DMS79 treated with DMSO at 0.1 percent for 48 hours (cell line): ENCODE measurements around the gene LRRC47.

Source experiments
- DNase-seq: peaks from one replicate; lab custom pipeline; 2025; lab: John Stamatoyannopoulos, UW

The LRRC47 gene

DNA sequence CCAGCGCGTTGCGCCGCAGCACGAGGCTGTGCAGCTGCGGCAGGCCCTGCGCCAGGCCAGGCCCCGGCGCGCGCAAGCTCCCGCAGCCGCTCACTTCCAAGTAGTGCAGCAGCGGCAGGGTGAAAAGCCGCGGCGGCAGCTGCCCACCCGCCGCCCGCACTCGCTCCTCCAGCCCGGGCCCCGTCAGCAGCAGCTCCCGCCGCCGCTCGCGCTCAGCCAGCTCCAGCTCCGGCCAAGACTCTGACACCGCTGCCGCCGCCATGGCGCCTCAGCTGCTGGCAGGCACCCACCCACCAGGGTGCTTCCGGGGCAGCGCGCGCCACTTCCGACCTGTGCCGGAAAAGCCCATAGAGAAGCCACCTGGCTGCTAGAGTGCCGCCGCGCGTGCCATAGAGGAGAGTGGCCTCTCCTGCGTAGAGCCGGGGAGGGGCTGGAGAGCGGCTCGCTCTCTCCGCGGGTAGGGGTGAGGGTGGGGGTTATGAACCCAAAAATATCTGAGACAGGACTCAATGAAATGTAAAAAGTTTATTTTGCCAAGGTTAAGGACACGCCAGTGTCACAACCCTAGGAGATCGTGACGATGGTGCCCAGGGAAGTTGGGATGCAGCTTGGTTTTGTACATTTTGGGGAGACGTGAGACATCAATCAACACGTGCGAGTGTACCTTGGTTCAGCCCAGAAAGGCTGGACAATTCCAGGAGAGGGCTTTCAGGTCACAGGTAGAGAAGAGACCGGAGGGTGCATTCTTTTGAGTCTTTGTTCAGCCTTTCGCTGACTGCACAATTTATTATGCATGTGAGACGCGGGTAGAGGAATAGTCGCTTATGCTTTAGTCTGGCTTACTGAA is at the start of gene LRRC47:
Gene LRRC47 (minus strand): TSS at position 284 of the 847 bp plus-strand sequence. CDS start 22 bp downstream, at position 262.
- DNase-seq: peak; percentile 92

GRCh38 chr1:3842912-3843311 is 46.6 kb upstream of the LRRC47 start:
- no peak for DNase-seq

- no peak for DNase-seq
These were observed 45.2 kb upstream of the LRRC47 start for GRCh38 chr1:3841491-3841890.

GRCh38 chr1:3838788-3839187 is 42.5 kb upstream of the LRRC47 start:
- no peak for DNase-seq

- DNase-seq: no peak
These were observed 41.4 kb upstream of the LRRC47 start for GRCh38 chr1:3837685-3838084.

DNA sequence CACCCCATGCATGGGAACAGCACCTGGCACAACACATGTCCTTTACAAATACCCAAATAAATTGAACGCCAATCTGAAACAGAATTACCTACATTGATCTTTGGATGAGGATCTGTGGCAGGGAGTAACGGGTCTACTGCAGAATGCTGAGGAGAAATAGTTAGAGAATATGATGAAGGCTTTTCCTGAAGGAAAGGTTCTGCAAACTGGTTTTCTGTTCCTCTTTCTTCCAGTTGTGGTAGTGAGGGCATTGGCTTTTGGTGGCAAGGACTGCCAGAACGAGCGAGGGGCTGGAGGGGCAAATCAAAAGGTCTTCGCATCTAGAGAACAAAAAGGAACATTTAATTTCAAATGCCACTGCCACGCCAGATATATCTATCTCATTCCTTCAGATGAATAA is 40.9 kb upstream of the LRRC47 start:
- DNase-seq: no peak

GRCh38 chr1:3836421-3836820 is 40.1 kb upstream of the LRRC47 start:
- DNase-seq: no peak

DNA sequence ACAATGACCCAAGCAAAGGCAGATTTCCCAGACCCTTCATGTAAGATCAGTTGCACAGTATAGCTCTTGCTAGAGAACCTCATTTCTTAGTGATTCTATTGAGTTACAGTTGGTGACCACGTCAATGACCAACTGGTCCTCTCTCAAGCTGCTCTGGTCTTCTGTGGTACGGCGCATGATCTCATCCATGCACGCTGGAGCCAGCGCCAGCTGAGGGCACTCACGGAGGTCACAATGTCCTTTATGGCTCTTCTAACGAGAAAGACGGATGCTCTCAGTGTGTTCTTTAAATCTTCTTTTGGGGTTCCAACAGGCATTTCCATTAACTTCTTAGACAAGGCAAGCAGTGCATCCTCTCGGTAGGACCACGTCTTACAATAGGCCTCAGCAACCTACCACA is 38.4 kb upstream of the LRRC47 start:
- DNase-seq: no peak

- DNase-seq: no peak
These were observed 35.4 kb upstream of the LRRC47 start for GRCh38 chr1:3831689-3832088.

- no peak for DNase-seq
These were observed 32.1 kb upstream of the LRRC47 start for GRCh38 chr1:3828391-3828790.

GRCh38 chr1:3827813-3828307 is 31.6 kb upstream of the LRRC47 start:
- DNase-seq: no peak

DNA sequence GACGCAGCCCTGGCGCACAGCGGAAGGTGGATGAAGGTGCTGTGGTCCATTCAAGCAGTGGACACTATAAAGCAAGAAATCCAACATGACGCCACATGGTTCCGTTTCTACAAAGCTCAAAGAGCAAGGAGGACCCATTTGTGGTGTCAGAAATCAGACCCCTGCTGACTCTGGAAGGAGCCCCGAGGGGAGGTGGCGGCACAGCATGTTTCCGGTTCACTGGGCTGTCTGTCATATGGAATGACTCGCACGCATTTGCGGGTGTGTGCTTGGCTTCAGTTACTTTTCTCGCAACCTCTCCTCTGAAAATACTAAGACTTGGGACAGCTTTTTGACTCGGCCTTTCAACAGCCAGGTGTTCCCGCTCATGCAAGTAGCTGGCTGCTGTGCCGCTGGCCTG is 29.1 kb upstream of the LRRC47 start:
- no peak for DNase-seq

DNA sequence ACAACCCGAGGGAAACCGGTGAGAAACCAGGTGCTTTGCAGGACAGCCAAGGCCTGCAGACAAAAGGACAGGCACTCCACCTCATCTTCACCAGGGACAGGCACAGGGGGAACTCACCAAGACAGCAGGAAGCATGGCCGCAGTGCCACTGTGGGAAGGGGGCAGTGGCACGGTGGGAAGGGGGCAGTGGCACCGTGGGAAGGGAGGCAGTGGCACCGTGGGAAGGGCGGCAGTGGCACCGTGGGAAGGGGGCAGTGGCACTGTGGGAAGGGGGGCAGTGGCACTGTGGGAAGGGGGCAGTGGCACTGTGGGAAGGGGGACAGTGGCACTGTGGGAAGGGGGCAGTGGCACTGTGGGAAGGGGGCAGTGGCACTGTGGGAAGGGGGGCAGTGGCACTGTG is 28.4 kb upstream of the LRRC47 start:
- no peak for DNase-seq

DNA sequence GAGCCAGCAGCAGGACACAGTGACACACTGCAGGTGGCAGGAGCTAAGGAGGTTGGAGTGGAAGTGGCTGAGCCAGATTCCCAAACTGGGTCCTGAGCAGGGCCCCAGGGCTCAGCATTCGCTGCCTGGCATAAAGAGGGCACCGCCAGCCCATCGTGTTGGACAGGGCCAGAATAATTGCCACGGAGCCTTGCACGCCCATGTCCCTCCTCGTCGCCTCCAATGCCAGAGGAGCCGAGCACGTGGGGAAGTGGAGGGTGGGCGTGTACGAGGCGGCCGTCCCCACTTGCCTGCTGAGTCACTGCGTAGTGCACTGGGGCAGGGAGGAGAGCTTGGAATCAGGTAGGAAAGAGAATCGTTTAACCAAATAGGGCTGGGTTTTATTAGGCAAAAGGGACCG is 26.1 kb upstream of the LRRC47 start:
- no peak for DNase-seq

GRCh38 chr1:3821908-3822307 is 25.6 kb upstream of the LRRC47 start:
- peak; percentile 39 for DNase-seq

DNA sequence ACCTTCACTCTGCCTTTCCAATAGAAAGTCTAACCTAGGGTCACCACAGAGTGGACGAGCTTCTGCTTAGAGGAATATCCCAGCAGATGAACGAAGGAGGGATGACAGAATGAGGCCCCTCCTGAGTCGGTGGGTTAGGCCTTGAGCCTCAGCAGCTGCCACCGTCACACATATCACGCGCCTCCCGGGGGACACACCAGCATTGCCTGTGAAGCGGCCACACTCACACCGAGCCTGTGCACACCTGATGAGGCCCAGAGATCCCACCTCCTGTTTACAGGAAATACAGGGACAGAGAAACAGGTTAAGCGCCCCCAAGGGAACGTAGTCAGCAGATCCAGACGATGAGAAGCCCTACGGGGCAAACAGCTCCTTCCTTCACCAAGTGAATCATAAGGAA is 25.1 kb upstream of the LRRC47 start:
- peak; percentile 87 for DNase-seq

DNA sequence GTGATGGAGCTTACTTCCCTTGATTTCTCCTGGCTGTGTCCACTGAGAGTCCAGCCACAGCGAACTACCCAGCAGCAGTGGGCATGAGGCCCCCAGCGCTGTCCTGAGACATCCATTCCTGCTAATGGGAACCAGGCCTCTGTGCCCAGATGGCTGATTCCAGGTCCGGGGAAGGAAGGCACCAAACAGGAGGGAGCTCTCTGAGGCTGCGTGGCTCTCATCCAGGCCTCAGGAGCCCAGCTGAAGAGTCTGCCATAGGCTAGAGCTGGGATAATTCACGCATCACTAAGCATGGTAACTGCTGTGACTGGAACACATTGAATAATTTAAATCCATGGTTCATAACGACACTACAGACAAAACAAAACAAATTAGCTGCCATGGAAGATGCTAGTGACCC is 24.7 kb upstream of the LRRC47 start:
- peak; percentile 95 for DNase-seq

GRCh38 chr1:3820316-3820715 is 24.0 kb upstream of the LRRC47 start:
- no peak for DNase-seq

- peak; percentile 62 for DNase-seq
These were observed 23.5 kb upstream of the LRRC47 start for GRCh38 chr1:3819771-3820200.

DNA sequence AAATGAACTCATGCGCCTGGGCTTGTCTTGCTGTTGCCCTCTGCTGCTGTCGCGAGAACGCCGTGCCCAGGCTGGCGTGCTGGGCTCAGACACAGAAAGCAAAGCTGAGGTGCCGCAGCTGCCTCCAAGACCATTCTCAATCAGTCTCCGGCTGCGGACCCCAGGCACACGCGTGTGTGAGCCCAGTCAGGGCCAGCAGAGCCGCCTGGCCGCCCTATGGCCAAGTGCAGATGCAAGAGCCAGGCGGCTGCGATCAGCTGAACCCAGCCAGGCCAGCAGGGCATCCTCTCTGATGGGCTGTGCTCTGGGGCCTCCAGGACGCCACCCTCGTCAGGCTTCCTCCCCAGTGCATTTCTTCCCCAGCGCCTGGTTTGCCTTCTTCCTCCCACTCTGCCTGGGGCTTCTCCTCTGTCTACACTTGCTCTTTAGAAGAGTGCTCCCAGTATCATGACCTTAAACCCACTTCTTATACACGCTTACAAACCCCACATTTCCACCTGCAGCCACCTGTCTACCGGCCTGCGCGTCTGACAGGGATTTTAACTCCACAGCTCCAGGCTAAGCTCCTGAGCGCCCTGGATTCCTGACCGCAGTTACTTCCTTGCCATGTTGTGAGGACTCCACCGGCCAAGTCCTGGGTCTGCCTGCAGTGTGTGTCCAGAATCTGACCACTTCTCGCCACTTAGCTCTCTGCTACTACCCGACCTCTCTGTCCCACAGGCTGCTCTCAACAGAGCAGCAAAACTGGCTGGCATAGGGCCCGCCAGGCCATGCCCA is 21.7 kb upstream of the LRRC47 start:
- DNase-seq: no peak

- DNase-seq: no peak
These were observed 20.9 kb upstream of the LRRC47 start for GRCh38 chr1:3817138-3817740.

DNA sequence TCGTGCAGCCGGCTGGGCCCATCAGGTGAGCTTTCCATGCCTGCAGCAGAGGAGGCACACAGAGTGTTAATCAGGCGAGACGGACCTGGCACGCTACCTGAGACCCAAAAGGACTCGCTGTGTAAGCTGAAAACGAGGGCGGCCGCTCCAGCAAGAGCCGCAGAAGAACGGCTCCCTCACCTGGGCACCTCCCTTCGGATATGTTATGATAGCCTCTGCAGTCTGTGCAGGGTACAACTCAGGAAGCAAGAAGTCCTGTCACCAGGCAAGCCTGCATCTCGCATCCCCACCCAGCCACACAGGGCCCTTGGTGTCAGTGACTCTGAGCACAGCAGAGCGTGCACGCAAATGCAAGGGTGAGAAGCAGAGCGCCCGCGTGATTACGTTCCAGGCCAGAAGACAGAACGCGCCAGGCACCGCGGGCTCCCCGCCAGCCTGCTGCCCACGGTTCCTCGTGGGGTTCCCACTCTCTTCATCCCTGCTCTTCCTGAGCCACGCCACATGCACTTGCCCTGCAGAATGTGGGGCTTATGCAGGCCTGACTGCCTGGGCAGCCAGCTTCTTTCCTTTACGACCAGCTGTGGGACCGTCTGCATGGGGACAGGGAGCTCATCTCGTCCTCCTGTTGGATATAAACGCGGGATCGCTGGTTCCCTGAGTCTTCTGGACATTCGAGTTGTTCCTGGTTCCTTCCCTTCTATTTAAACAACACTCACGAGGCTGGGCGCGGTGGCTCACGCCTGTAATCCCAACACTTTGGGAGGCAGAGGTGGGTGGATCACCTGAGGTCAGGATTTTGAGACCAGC is 20.2 kb upstream of the LRRC47 start:
- peak; percentile 75 for DNase-seq
